ENCODE results near the gene HSPA1A.
A peak's percentile ranks its signal among the peaks of the same experiment; 100 is the strongest.

The HSPA1A gene

GRCh38 chr6:31776485-31776988 is 38.8 kb upstream of the HSPA1A start:
- H3K4me1 ChIP-seq (ENCODE audit: control insufficient read depth, insufficient read depth, low read length): peaks cover 38% of the 10 kb centered on the region
- H3K9me3 ChIP-seq (ENCODE audit: control insufficient read depth, low read length): no peaks in the 10 kb centered on the region
- H3K27me3 ChIP-seq (ENCODE audit: control insufficient read depth, insufficient read depth, low read length): no peaks in the 10 kb centered on the region
- H3K4me3 ChIP-seq (ENCODE audit: low read length): peak overlapping the region; percentile 60
- peak overlapping the region; percentile 89 for H3K9ac ChIP-seq (ENCODE audit: low read length)
- H3K36me3 ChIP-seq (ENCODE audit: control insufficient read depth, insufficient read depth, low read length): peaks cover 7% of the 10 kb centered on the region

- Histone ChIP-seq H3K9ac (ENCODE audit: low read length) (peak within 1 kb of the TSS; percentile 89), H3K4me1 (ENCODE audit: control insufficient read depth, insufficient read depth, low read length) (peaks cover 38% of the 10 kb centered on the region), H3K27me3 (ENCODE audit: control insufficient read depth, insufficient read depth, low read length) (no peaks in the 10 kb centered on the region), H3K9me3 (ENCODE audit: control insufficient read depth, low read length) (no peaks in the 10 kb centered on the region), H3K36me3 (ENCODE audit: control insufficient read depth, insufficient read depth, low read length) (peaks cover 7% of the 10 kb centered on the region), H3K4me3 (ENCODE audit: low read length) (peak within 1 kb of the TSS; percentile 60)
These were observed 38.2 kb upstream of the HSPA1A start, which contains the start of gene VWA7 for GRCh38 chr6:31776989-31777666. Gene VWA7 (minus strand): TSS chr6:31777328. CDS start chr6:31776779, 549 bp downstream.

GRCh38 chr6:31777667-31778050 is 37.7 kb upstream of the HSPA1A start:
- H3K4me1 ChIP-seq (ENCODE audit: control insufficient read depth, insufficient read depth, low read length): peaks cover 37% of the 10 kb centered on the region
- peak overlapping the region; percentile 89 for H3K9ac ChIP-seq (ENCODE audit: low read length)
- no peaks in the 10 kb centered on the region for H3K27me3 ChIP-seq (ENCODE audit: control insufficient read depth, insufficient read depth, low read length)
- no peak overlapping the region for H3K4me3 ChIP-seq (ENCODE audit: low read length)
- H3K36me3 ChIP-seq (ENCODE audit: control insufficient read depth, insufficient read depth, low read length): peaks cover 7% of the 10 kb centered on the region
- H3K9me3 ChIP-seq (ENCODE audit: control insufficient read depth, low read length): no peaks in the 10 kb centered on the region

- H3K4me3 ChIP-seq (ENCODE audit: low read length): no peak overlapping the region
- no peak overlapping the region for H3K9ac ChIP-seq (ENCODE audit: low read length)
- H3K36me3 ChIP-seq (ENCODE audit: control insufficient read depth, insufficient read depth, low read length): peaks cover 7% of the 10 kb centered on the region
- no peaks in the 10 kb centered on the region for H3K9me3 ChIP-seq (ENCODE audit: control insufficient read depth, low read length)
- no peaks in the 10 kb centered on the region for H3K27me3 ChIP-seq (ENCODE audit: control insufficient read depth, insufficient read depth, low read length)
- peaks cover 33% of the 10 kb centered on the region for H3K4me1 ChIP-seq (ENCODE audit: control insufficient read depth, insufficient read depth, low read length)
These were observed 37.1 kb upstream of the HSPA1A start for GRCh38 chr6:31778193-31778592.

GRCh38 chr6:31778999-31779885 is 36.1 kb upstream of the HSPA1A start:
- H3K27me3 ChIP-seq (ENCODE audit: control insufficient read depth, insufficient read depth, low read length): no peaks in the 10 kb centered on the region
- no peaks in the 10 kb centered on the region for H3K9me3 ChIP-seq (ENCODE audit: control insufficient read depth, low read length)
- peaks cover 11% of the 10 kb centered on the region for H3K36me3 ChIP-seq (ENCODE audit: control insufficient read depth, insufficient read depth, low read length)
- peaks cover 33% of the 10 kb centered on the region for H3K4me1 ChIP-seq (ENCODE audit: control insufficient read depth, insufficient read depth, low read length)
- no peak overlapping the region for H3K4me3 ChIP-seq (ENCODE audit: low read length)
- H3K9ac ChIP-seq (ENCODE audit: low read length): no peak overlapping the region

- H3K4me1 ChIP-seq (ENCODE audit: control insufficient read depth, insufficient read depth, low read length): peaks cover 32% of the 10 kb centered on the region
- no peaks in the 10 kb centered on the region for H3K27me3 ChIP-seq (ENCODE audit: control insufficient read depth, insufficient read depth, low read length)
- no peak overlapping the region for H3K4me3 ChIP-seq (ENCODE audit: low read length)
- H3K9me3 ChIP-seq (ENCODE audit: control insufficient read depth, low read length): no peaks in the 10 kb centered on the region
- H3K9ac ChIP-seq (ENCODE audit: low read length): no peak overlapping the region
- peaks cover 16% of the 10 kb centered on the region for H3K36me3 ChIP-seq (ENCODE audit: control insufficient read depth, insufficient read depth, low read length)
These were observed 35.4 kb upstream of the HSPA1A start for GRCh38 chr6:31779908-31780307.

- H3K9ac ChIP-seq (ENCODE audit: low read length): no peak overlapping the region
These were observed 34.7 kb upstream of the HSPA1A start for GRCh38 chr6:31780507-31781243.

GRCh38 chr6:31781244-31782125 is 33.9 kb upstream of the HSPA1A start:
- Histone ChIP-seq H3K9ac (ENCODE audit: low read length) (no peak overlapping the region), H3K4me1 (ENCODE audit: control insufficient read depth, insufficient read depth, low read length) (peaks cover 16% of the 10 kb centered on the region), H3K36me3 (ENCODE audit: control insufficient read depth, insufficient read depth, low read length) (peaks cover 22% of the 10 kb centered on the region), H3K27me3 (ENCODE audit: control insufficient read depth, insufficient read depth, low read length) (no peaks in the 10 kb centered on the region), H3K9me3 (ENCODE audit: control insufficient read depth, low read length) (no peaks in the 10 kb centered on the region), H3K4me3 (ENCODE audit: low read length) (no peak overlapping the region)

More at GRCh38 chr6:31780507-31781243, 34.7 kb upstream of the HSPA1A start:
- H3K27me3 ChIP-seq (ENCODE audit: control insufficient read depth, insufficient read depth, low read length): no peaks in the 10 kb centered on the region
- H3K9me3 ChIP-seq (ENCODE audit: control insufficient read depth, low read length): no peaks in the 10 kb centered on the region
- peaks cover 24% of the 10 kb centered on the region for H3K4me1 ChIP-seq (ENCODE audit: control insufficient read depth, insufficient read depth, low read length)
- H3K4me3 ChIP-seq (ENCODE audit: low read length): no peak overlapping the region
- peaks cover 22% of the 10 kb centered on the region for H3K36me3 ChIP-seq (ENCODE audit: control insufficient read depth, insufficient read depth, low read length)

GRCh38 chr6:31782126-31782855 is 33.1 kb upstream of the HSPA1A start:
- Histone ChIP-seq H3K36me3 (ENCODE audit: control insufficient read depth, insufficient read depth, low read length) (peaks cover 22% of the 10 kb centered on the region), H3K4me3 (ENCODE audit: low read length) (no peak overlapping the region), H3K27me3 (ENCODE audit: control insufficient read depth, insufficient read depth, low read length) (no peaks in the 10 kb centered on the region), H3K9ac (ENCODE audit: low read length) (no peak overlapping the region), H3K9me3 (ENCODE audit: control insufficient read depth, low read length) (no peaks in the 10 kb centered on the region), H3K4me1 (ENCODE audit: control insufficient read depth, insufficient read depth, low read length) (peaks cover 8% of the 10 kb centered on the region)

- Histone ChIP-seq H3K4me1 (ENCODE audit: control insufficient read depth, insufficient read depth, low read length) (no peaks in the 10 kb centered on the region), H3K9me3 (ENCODE audit: control insufficient read depth, low read length) (no peaks in the 10 kb centered on the region), H3K9ac (ENCODE audit: low read length) (no peak overlapping the region), H3K27me3 (ENCODE audit: control insufficient read depth, insufficient read depth, low read length) (no peaks in the 10 kb centered on the region), H3K36me3 (ENCODE audit: control insufficient read depth, insufficient read depth, low read length) (peaks cover 22% of the 10 kb centered on the region), H3K4me3 (ENCODE audit: low read length) (no peak overlapping the region)
These were observed 31.0 kb upstream of the HSPA1A start for GRCh38 chr6:31784098-31784925.

All from mucosa of stomach (tissue), 1 donor.